ENCODE measurements around the gene KRTAP11-1. TPM values are rescaled to one million over a fixed set of nuclear protein-coding genes. Genes with fewer than 3 reads are reported as not detected.

The KRTAP11-1 gene
- total RNA-seq, 1 donor from 2014 or later = not detected

DNA sequence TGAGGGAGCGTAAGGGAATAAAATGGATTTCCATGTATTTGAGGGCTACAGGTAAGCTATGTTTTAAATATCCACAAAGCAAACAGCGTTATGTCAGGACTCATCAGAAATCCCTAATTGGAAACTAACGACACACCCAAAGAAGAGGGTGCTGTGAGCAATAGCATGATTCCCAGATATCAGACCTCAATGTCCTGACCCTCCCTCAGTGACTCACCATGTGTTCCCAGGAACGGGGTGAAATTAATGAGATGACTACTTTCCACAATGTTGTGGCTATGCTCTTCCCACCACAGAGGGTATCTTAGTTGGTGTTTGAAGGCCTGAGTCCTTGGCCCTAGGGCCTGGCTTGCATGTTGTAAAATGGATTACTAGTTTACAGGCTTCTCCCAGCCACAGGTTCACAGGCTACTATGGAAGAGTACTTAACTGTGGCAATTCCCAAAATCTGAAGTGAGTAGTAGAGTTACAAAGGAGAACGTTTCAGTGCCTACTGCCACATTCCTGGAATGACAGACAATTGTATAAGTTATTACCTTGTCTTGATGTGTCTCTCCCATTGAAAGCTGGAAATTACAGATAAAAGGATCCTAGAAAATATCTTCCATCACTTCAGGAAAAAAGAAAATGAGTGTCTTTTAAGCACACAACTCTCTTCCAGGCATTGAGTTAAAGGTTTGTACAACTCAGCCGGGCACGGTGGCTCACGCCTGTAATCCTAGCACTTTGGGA lies 1.7 kb upstream of the KRTAP11-1 start:
- H3K4me3 Mint-ChIP-seq (ENCODE audit: unreplicated experiment) = no peak overlapping the region
- H3K27ac Mint-ChIP-seq (ENCODE audit: unreplicated experiment) = no peak overlapping the region
- DNase-seq = no peak
- no peaks in the 10 kb centered on the region for H3K4me1 Mint-ChIP-seq (ENCODE audit: low read depth, unreplicated experiment)
- TF ChIP-seq, protein P1, sequence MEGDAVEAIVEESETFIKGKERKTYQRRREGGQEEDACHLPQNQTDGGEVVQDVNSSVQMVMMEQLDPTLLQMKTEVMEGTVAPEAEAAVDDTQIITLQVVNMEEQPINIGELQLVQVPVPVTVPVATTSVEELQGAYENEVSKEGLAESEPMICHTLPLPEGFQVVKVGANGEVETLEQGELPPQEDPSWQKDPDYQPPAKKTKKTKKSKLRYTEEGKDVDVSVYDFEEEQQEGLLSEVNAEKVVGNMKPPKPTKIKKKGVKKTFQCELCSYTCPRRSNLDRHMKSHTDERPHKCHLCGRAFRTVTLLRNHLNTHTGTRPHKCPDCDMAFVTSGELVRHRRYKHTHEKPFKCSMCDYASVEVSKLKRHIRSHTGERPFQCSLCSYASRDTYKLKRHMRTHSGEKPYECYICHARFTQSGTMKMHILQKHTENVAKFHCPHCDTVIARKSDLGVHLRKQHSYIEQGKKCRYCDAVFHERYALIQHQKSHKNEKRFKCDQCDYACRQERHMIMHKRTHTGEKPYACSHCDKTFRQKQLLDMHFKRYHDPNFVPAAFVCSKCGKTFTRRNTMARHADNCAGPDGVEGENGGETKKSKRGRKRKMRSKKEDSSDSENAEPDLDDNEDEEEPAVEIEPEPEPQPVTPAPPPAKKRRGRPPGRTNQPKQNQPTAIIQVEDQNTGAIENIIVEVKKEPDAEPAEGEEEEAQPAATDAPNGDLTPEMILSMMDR (IDR thresholded peaks at IDR 0.05; ENCODE audit: partially characterized antibody, unreplicated experiment) = no peak
- H3K36me3 Mint-ChIP-seq (ENCODE audit: unreplicated experiment) = no peaks in the 10 kb centered on the region
- no peaks in the 10 kb centered on the region for H3K27me3 Mint-ChIP-seq (ENCODE audit: unreplicated experiment)
- no peaks in the 10 kb centered on the region for H3K9me3 Mint-ChIP-seq (ENCODE audit: unreplicated experiment)

DNA sequence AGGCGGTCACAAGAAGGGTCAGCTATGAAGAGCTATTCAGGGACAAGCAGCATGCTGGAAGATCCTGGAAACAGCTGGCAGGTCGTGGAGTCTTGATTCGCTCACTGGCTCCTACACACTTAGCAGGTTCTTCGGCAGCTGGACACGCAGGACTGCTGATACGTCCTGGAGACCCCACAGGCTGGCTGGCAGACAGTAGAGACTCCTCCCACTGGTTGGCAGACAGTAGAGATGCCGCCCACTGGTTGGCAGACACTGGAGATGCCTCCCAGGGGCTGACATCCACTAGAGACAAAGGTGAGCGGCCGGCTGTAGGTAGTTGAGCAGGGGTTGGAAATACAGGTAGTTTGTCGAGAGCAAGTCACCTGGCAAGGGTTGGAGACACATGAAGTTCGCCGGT lies 466 bp downstream of the KRTAP11-1 start:
- Mint-ChIP-seq H3K4me1 (ENCODE audit: low read depth, unreplicated experiment) (no peaks in the 10 kb centered on the region), H3K36me3 (ENCODE audit: unreplicated experiment) (no peaks in the 10 kb centered on the region), H3K4me3 (ENCODE audit: unreplicated experiment) (no peak overlapping the region), H3K27me3 (ENCODE audit: unreplicated experiment) (no peaks in the 10 kb centered on the region), H3K27ac (ENCODE audit: unreplicated experiment) (no peak overlapping the region), H3K9me3 (ENCODE audit: unreplicated experiment) (no peaks in the 10 kb centered on the region)
- TF ChIP-seq, protein P1 (IDR thresholded peaks at IDR 0.05; ENCODE audit: partially characterized antibody, unreplicated experiment) = no peak
- no peak for DNase-seq

DNA sequence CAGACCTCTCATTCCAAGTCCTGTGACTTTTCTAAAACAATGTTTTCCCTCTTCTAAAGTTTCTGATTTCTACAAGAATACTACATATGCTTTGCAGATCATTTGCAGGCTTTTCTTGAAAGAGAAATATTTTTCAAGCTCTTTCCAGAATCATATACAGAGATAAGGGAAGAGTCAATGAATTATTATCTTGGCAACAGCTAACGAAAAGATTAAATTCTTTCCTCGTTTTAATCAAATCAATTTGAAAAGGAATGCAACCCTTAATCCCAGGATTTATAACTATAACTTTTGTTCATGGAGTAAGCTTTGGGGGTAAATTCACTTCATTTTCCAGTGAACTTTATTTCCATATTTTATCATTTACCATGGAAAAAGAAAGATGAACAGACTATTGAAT lies 6.9 kb downstream of the KRTAP11-1 start:
- H3K4me3 Mint-ChIP-seq (ENCODE audit: unreplicated experiment) = no peak overlapping the region
- H3K27ac Mint-ChIP-seq (ENCODE audit: unreplicated experiment) = no peak overlapping the region
- H3K27me3 Mint-ChIP-seq (ENCODE audit: unreplicated experiment) = no peaks in the 10 kb centered on the region
- TF ChIP-seq, protein P1 (IDR thresholded peaks at IDR 0.05; ENCODE audit: partially characterized antibody, unreplicated experiment) = no peak
- DNase-seq = no peak
- H3K9me3 Mint-ChIP-seq (ENCODE audit: unreplicated experiment) = no peaks in the 10 kb centered on the region
- no peaks in the 10 kb centered on the region for H3K4me1 Mint-ChIP-seq (ENCODE audit: low read depth, unreplicated experiment)
- H3K36me3 Mint-ChIP-seq (ENCODE audit: unreplicated experiment) = no peaks in the 10 kb centered on the region

DNA sequence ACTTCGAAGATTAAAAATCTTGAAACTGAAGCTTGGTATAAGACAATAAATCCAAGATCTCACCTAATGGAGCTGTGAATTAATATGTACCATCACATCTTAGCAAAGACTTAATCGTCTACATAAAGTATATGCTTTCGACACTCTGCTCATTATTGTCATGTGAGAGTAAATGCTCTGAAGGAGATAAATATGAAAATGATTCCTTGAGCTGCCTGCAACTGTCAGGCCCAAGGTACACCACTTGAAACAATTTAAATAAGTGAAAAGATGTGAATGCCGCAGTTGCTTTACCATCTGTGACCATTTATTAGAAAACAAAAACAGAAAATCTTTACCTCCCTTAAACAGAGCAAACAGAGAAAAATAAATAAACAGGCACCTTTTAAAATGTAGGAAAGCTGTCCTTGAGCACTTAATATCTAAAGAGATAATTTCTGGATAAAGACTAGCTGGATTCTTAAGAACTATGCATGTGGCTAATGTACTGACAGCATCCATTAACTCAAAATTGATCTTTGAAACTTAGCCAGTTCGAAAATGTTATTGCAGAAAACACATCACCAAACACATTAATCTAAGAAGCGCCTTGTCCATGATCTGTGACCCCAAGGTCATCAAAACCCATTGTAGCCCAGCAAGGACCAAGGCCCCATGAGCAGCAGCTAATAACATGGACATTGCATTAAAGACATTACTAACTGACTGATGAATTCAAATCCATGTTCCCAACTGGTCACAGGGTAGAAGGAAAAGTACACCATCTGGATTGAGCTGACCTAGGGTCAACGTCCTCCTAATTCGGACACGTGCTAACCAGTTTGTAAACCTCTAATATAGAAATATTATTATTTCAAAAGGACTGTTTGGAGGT lies 33.5 kb downstream of the KRTAP11-1 start:
- TF ChIP-seq, protein P1 (IDR thresholded peaks at IDR 0.05; ENCODE audit: partially characterized antibody, unreplicated experiment) = no peak
- Mint-ChIP-seq H3K27ac (ENCODE audit: unreplicated experiment) (peak overlapping the region; percentile 2), H3K27me3 (ENCODE audit: unreplicated experiment) (no peaks in the 10 kb centered on the region)

DNA sequence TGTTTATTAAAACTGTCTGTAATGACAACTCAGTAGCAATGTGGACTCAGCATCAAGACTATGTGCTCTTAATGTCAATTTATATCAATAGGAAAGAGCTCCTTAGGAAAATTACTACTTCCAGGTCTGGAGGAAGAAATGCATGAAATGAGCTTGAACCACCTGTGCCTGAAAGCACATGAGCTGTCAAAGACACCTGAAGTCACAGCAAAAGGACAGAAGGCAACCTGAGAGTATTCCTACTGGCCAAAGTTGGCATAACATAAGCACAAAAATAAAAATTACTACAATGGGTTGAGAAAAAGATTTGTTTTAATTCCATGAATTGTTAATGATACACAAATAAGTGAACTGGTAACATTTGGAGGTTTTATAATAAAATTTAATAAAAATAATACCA lies 38.4 kb downstream of the KRTAP11-1 start:
- TF ChIP-seq, protein P1 (IDR thresholded peaks at IDR 0.05; ENCODE audit: partially characterized antibody, unreplicated experiment) = peak; percentile 64
- Mint-ChIP-seq H3K27me3 (ENCODE audit: unreplicated experiment) (no peaks in the 10 kb centered on the region), H3K36me3 (ENCODE audit: unreplicated experiment) (no peaks in the 10 kb centered on the region), H3K4me3 (ENCODE audit: unreplicated experiment) (no peak overlapping the region), H3K4me1 (ENCODE audit: low read depth, unreplicated experiment) (peaks cover 5% of the 10 kb centered on the region), H3K27ac (ENCODE audit: unreplicated experiment) (no peak overlapping the region), H3K9me3 (ENCODE audit: unreplicated experiment) (no peaks in the 10 kb centered on the region)
- no peak for DNase-seq

More for the DNA sequence above, 33.5 kb downstream of the KRTAP11-1 start:
- no peak overlapping the region for H3K4me3 Mint-ChIP-seq (ENCODE audit: unreplicated experiment)
- no peaks in the 10 kb centered on the region for H3K36me3 Mint-ChIP-seq (ENCODE audit: unreplicated experiment)
- no peaks in the 10 kb centered on the region for H3K9me3 Mint-ChIP-seq (ENCODE audit: unreplicated experiment)
- no peak for DNase-seq
- peaks cover 7% of the 10 kb centered on the region for H3K4me1 Mint-ChIP-seq (ENCODE audit: low read depth, unreplicated experiment)

All from glutamatergic neuron (in vitro differentiated cells).